H9 (cell line): ENCODE data around the gene TSFM. TPM values are rescaled to one million over a fixed set of nuclear protein-coding genes. Genes with fewer than 3 reads are reported as not detected.

Experiments
- DNase-seq: peaks from one replicate; pipeline ENCODE4 v3.0.0-alpha.2; 2017
- H2AFZ ChIP-seq: one replicate; pipeline ENCODE4 v1.6.1; 2013; ENCODE audit warnings: mild to moderate bottlenecking, low read length, control low read depth, moderate library complexity
- H2AK5ac ChIP-seq: 2 replicates; pipeline ENCODE4 v1.6.1; 2013; ENCODE audit warnings: low read length, control low read depth, mixed read lengths; ENCODE audit not compliant: insufficient read length
- H2BK120ac ChIP-seq: one replicate; pipeline ENCODE4 v1.6.1; 2013; ENCODE audit warnings: low read depth, mild to moderate bottlenecking, low read length, control low read depth, inconsistent platforms; ENCODE audit not compliant: poor library complexity, severe bottlenecking
- H2BK12ac ChIP-seq: 2 replicates; pipeline ENCODE4 v1.6.1; 2013; ENCODE audit warnings: low read length, control low read depth, mixed read lengths, low read depth; ENCODE audit not compliant: insufficient read length
- H2BK15ac ChIP-seq: 2 replicates; pipeline ENCODE4 v1.6.1; 2013; ENCODE audit warnings: low read depth, low read length, control low read depth
- H2BK20ac ChIP-seq: one replicate; pipeline ENCODE4 v1.6.1; 2013; ENCODE audit warnings: low read depth, mild to moderate bottlenecking, low read length, control low read depth, inconsistent platforms; ENCODE audit not compliant: poor library complexity, severe bottlenecking
- H2BK5ac ChIP-seq: 2 replicates; pipeline ENCODE4 v1.6.1; 2013; ENCODE audit warnings: low read length, control low read depth, mixed read lengths; ENCODE audit not compliant: insufficient read length
- H3K14ac ChIP-seq: 2 replicates; pipeline ENCODE4 v1.6.1; 2013; ENCODE audit warnings: low read length, control low read depth; ENCODE audit not compliant: insufficient read depth
- H3K18ac ChIP-seq: 2 replicates; pipeline ENCODE4 v1.6.1; 2013; ENCODE audit warnings: low read depth, mild to moderate bottlenecking, mixed read lengths, low read length, control low read depth; ENCODE audit not compliant: insufficient read length
- H3K23ac ChIP-seq: 2 replicates; pipeline ENCODE4 v1.6.1; 2013; ENCODE audit warnings: low read length, control low read depth, mixed read lengths, low read depth; ENCODE audit not compliant: insufficient read length
- H3K23me2 ChIP-seq: 2 replicates; pipeline ENCODE4 v1.6.1; 2013; ENCODE audit warnings: low read depth, mild to moderate bottlenecking, mixed read lengths, low read length, control low read depth; ENCODE audit not compliant: insufficient read length, poor library complexity, severe bottlenecking
- H3K27ac ChIP-seq: 2 replicates; pipeline ENCODE4 v1.5.1; 2013; ENCODE audit warnings: low read length, control low read depth, mixed read lengths, low read depth; ENCODE audit not compliant: insufficient read length
- H3K27me3 ChIP-seq: 2 replicates; pipeline ENCODE4 v1.6.1; 2013; ENCODE audit warnings: low read length, control low read depth, inconsistent platforms; ENCODE audit not compliant: insufficient read depth
- H3K4ac ChIP-seq: 2 replicates; pipeline ENCODE4 v1.6.1; 2013; ENCODE audit warnings: low read depth, mild to moderate bottlenecking, control low read depth, inconsistent platforms, low read length, moderate library complexity
- H3K4me1 ChIP-seq: 2 replicates; pipeline ENCODE4 v1.6.1; 2013; ENCODE audit warnings: low read length, control low read depth, inconsistent platforms; ENCODE audit not compliant: insufficient read depth
- H3K4me2 ChIP-seq: 2 replicates; pipeline ENCODE4 v1.6.1; 2013; ENCODE audit warnings: low read length, control low read depth, mixed read lengths; ENCODE audit not compliant: insufficient read length, insufficient read depth
- H3K56ac ChIP-seq: 2 replicates; pipeline ENCODE4 v1.6.1; 2013; ENCODE audit warnings: low read depth, mild to moderate bottlenecking, mixed read lengths, low read length, control low read depth; ENCODE audit not compliant: insufficient read length
- H3K79me1 ChIP-seq: 2 replicates; pipeline ENCODE4 v1.6.1; 2013; ENCODE audit warnings: low read depth, mild to moderate bottlenecking, moderate library complexity, low read length, control low read depth, inconsistent platforms; ENCODE audit not compliant: insufficient read depth, poor library complexity, severe bottlenecking
- H3K79me2 ChIP-seq: 2 replicates; pipeline ENCODE4 v1.6.1; 2013; ENCODE audit warnings: low read length, control low read depth, inconsistent platforms; ENCODE audit not compliant: insufficient read depth
- H3K9ac ChIP-seq: 2 replicates; pipeline ENCODE4 v1.6.1; 2013; ENCODE audit warnings: low read length, control low read depth, mixed read lengths; ENCODE audit not compliant: insufficient read length; ENCODE audit errors: extremely low read depth
- H3K9me3 ChIP-seq: one replicate; pipeline ENCODE4 v1.6.1; 2013; ENCODE audit warnings: low read depth, low read length, inconsistent platforms; ENCODE audit not compliant: control insufficient read depth
- H3T11ph ChIP-seq: one replicate; pipeline ENCODE4 v1.6.1; 2013; ENCODE audit warnings: mild to moderate bottlenecking, low read length, control low read depth, inconsistent platforms
- H4K20me1 ChIP-seq: one replicate; pipeline ENCODE4 v1.6.1; 2013; ENCODE audit not compliant: control insufficient read depth, insufficient read length, insufficient read depth
- H4K5ac ChIP-seq: 2 replicates; pipeline ENCODE4 v1.6.1; 2013; ENCODE audit warnings: low read depth, mild to moderate bottlenecking, mixed read lengths, low read length, control low read depth; ENCODE audit not compliant: insufficient read length
- H4K8ac ChIP-seq: replicated peaks from 2 replicates; pipeline ENCODE4 v1.6.1; 2013; ENCODE audit warnings: low read length, control low read depth, mixed read lengths, low read depth; ENCODE audit not compliant: insufficient read length
- H4K91ac ChIP-seq: 2 replicates; pipeline ENCODE4 v1.6.1; 2013; ENCODE audit warnings: low read depth, mild to moderate bottlenecking, moderate library complexity, mixed read lengths, low read length, control low read depth; ENCODE audit not compliant: insufficient read length
- H3K27ac Mint-ChIP-seq, 3 experiments: 2 replicates in 2 of 3; 3 replicates in 1 of 3; pipeline ENCODE4 v1.8.0; 2020 to 2021; ENCODE audit warnings: mixed read lengths in 3 of 3, mild to moderate bottlenecking in 1 of 3, moderate library complexity in 1 of 3
- H3K27me3 Mint-ChIP-seq: 2 replicates; pipeline ENCODE4 v1.8.0; 2021; ENCODE audit warnings: low read depth, mild to moderate bottlenecking, moderate library complexity, mixed read lengths
- H3K36me3 Mint-ChIP-seq, 3 experiments: 2 replicates in 2 of 3; 3 replicates in 1 of 3; pipeline ENCODE4 v1.8.0; 2020 to 2021; ENCODE audit warnings: low read depth in 3 of 3, mixed read lengths in 3 of 3; ENCODE audit not compliant: insufficient read depth in 1 of 3
- H3K4me1 Mint-ChIP-seq, 2 experiments: 2 replicates each; pipeline ENCODE4 v1.8.0; 2020; ENCODE audit warnings: mixed read lengths in 2 of 2
- H3K4me3 Mint-ChIP-seq, 2 experiments: 2 replicates in 1 of 2; 3 replicates in 1 of 2; pipeline ENCODE4 v1.8.0; 2020 to 2021; ENCODE audit warnings: mild to moderate bottlenecking in 2 of 2, mixed read lengths in 2 of 2, moderate library complexity in 1 of 2
- H3K9me3 Mint-ChIP-seq, 2 experiments: 2 replicates in 1 of 2; 3 replicates in 1 of 2; pipeline ENCODE4 v1.8.0; 2020; ENCODE audit warnings: mild to moderate bottlenecking in 2 of 2, mixed read lengths in 2 of 2, moderate library complexity in 1 of 2
- CTCF ChIP-seq: fragments of 200-600 bp; sonication (generic); conservative IDR thresholded peaks from 3 replicates; pipeline ENCODE4 v1.8.0; 2021; ENCODE audit warnings: antibody characterized with exemption, mild to moderate bottlenecking
- WGBS: extraction: QIAGEN DNeasy Blood & Tissue Kit; methylation state at CpG from one replicate; pipeline ENCODE4 v1.1.7; 2013; ENCODE audit warnings: missing lambda C conversion rate, low lambda C conversion rate, mixed read lengths; ENCODE audit not compliant: insufficient read length; ENCODE audit errors: extremely low coverage; 5-methylcytosine and 5-hydroxymethylcytosine counted together
- microRNA-seq: library from miRNA; unstranded; fragments of <30 nt; microRNA quantifications from one replicate; pipeline ENCODE4, GENCODE V29; 2020; ENCODE audit warnings: borderline microRNAs expressed
- total RNA-seq: library from RNA; stranded (reverse); gene quantifications from 2 replicates; pipeline ENCODE4 v1.2.1, GENCODE V29; 2021

TSFM gene
- total RNA-seq, 1 experiment from 2014 or later, result 50.2 TPM

GRCh38 chr12:57846577-57847319 is 64.2 kb downstream of the TSFM start, which contains the start of gene CTDSP2:
CTDSP2 (minus strand) TSS chr12:57846729; CDS start chr12:57846435, 294 bp downstream.
- DNase-seq, result peak; percentile 99
- Histone ChIP-seq H2BK120ac (peak within 1 kb of the TSS; percentile 98), H3K9me3 (no peaks in the 10 kb centered on the region), H4K91ac (peak within 1 kb of the TSS; percentile 97), H2BK15ac (peak within 1 kb of the TSS; percentile 41), H3K4ac (peak within 1 kb of the TSS; percentile 64), H3K9ac (peak within 1 kb of the TSS; percentile 97), H4K20me1 (no peaks in the 10 kb centered on the region), H4K5ac (peak within 1 kb of the TSS; percentile 83), H3K27me3 (no peaks in the 10 kb centered on the region), H3K4me2 (peak within 1 kb of the TSS; percentile 58), H3K4me1 (peaks cover 16% of the 10 kb centered on the region), H3K79me1 (no peaks in the 10 kb centered on the region), H2BK20ac (no peak within 1 kb of the TSS), H3K14ac (peak within 1 kb of the TSS; percentile 100), H3K56ac (peak within 1 kb of the TSS; percentile 20), H3K23ac (no peak within 1 kb of the TSS), H3K79me2 (peaks cover 20% of the 10 kb centered on the region; the same call in 1 of the 2 replicates), H3T11ph (peak within 1 kb of the TSS; percentile 57), H4K8ac (no peak within 1 kb of the TSS), H2BK12ac (peak within 1 kb of the TSS; percentile 94), H3K23me2 (peaks cover 20% of the 10 kb centered on the region), H3K18ac (peak within 1 kb of the TSS; percentile 100), H2AFZ (no peak within 1 kb of the TSS), H2BK5ac (peak within 1 kb of the TSS; percentile 99), H3K27ac (peak within 1 kb of the TSS; percentile 81), H2AK5ac (no peak within 1 kb of the TSS)
- Mint-ChIP-seq H3K36me3 (peaks cover 0 to 2% (median 0%) of the 10 kb centered on the region in 3 experiments; a peak in 3 of 7 replicates), H3K4me3 (peak within 1 kb of the TSS; percentile 81 to 87), H3K4me1 (peaks cover 48 to 50% of the 10 kb centered on the region in 2 experiments), H3K27ac (peak within 1 kb of the TSS; percentile 87 to 93 (median 93); a peak in 6 of 7 replicates), H3K27me3 (peaks cover 16% of the 10 kb centered on the region), H3K9me3 (no peaks in the 10 kb centered on the region)
- WGBS, result no CpG with 5 or more reads among the region's 58 CpGs
- TF ChIP-seq CTCF, result no peak

Small RNAs within 50 kb of the gene (microRNA-seq; reads per million reads assigned to microRNA genes)
- gene MIR26A2 (6.6 reads per million, percentile 39 among the genes with 10 or more reads in this experiment), gene MIR6759 (not detected)

Other genes starting within 250 kb of the TSFM start
- 96.6 and 97.7 TPM in 2 replicates for gene DCTN2, start 235.6 kb upstream of the TSFM start, total RNA-seq
- 17.7 and 18.5 TPM in 2 replicates for gene KIF5A, start 232.7 kb upstream of the TSFM start, total RNA-seq
- gene PIP4K2C, start 191.6 kb upstream of the TSFM start, total RNA-seq, result 37.1 and 40.7 TPM in 2 replicates
- gene DTX3, start 178.0 kb upstream of the TSFM start, total RNA-seq, result 65.2 and 67.5 TPM in 2 replicates
- 22.6 and 24.4 TPM in 2 replicates for gene ARHGEF25, start 171.4 kb upstream of the TSFM start, total RNA-seq
- 2.3 and 2.6 TPM in 2 replicates for gene B4GALNT1, start 149.6 kb upstream of the TSFM start, total RNA-seq
- gene OS9, start 88.7 kb upstream of the TSFM start, total RNA-seq, result 111 and 112 TPM in 2 replicates
- 4.6 and 5.3 TPM in 2 replicates for gene AGAP2, start 44.0 kb upstream of the TSFM start, total RNA-seq
- 18.8 and 20.0 TPM in 2 replicates for gene TSPAN31, start 37.7 kb upstream of the TSFM start, total RNA-seq
- 217 and 218 TPM in 2 replicates for gene CDK4, start 30.5 kb upstream of the TSFM start, total RNA-seq
- 20.5 and 20.9 TPM in 2 replicates for gene MARCHF9, start 27.7 kb upstream of the TSFM start, total RNA-seq
- gene CYP27B1, start 15.7 kb upstream of the TSFM start, total RNA-seq, result 6.1 and 6.5 TPM in 2 replicates
- gene METTL1, start 10.7 kb upstream of the TSFM start, total RNA-seq, result 58.4 and 66.7 TPM in 2 replicates
- gene EEF1AKMT3, start 10.2 kb upstream of the TSFM start, total RNA-seq, result 2.1 and 2.9 TPM in 2 replicates
- gene AVIL, start 35.9 kb downstream of the TSFM start, total RNA-seq, result 1.9 and 2.2 TPM in 2 replicates
- 97.5 and 103 TPM in 2 replicates for gene CTDSP2, start 63.9 kb downstream of the TSFM start, total RNA-seq
- 4.7 and 5.1 TPM in 2 replicates for gene ATP23, start 158.8 kb downstream of the TSFM start, total RNA-seq